Peyer's patch (tissue), 4 donors: ENCODE data around the gene HS6ST3. TPM values are rescaled to one million over a fixed set of nuclear protein-coding genes. Genes with fewer than 3 reads are reported as not detected.

Source experiments
- DNase-seq, 3 donors: peaks; one replicate each; pipeline ENCODE4 v3.0.0-alpha.2; 2017 to 2019
- H3K27ac ChIP-seq, 4 donors: fragments of 200-600 bp; sonication (generic); one replicate each; pipeline ENCODE4 v1.5.1; 2016 to 2019
- H3K27me3 ChIP-seq, 2 donors: fragments of 200-600 bp; sonication (generic); one replicate each; pipeline ENCODE4 v1.5.1; 2019
- H3K36me3 ChIP-seq, 3 donors: fragments of 200-600 bp; sonication (generic); one replicate each; pipeline ENCODE4 v1.5.1; 2016 to 2019
- H3K4me1 ChIP-seq, 4 donors: fragments of 200-600 bp; sonication (generic); one replicate each; pipeline ENCODE4 v1.5.1; 2016 to 2019
- H3K4me3 ChIP-seq, 4 donors: fragments of 200-600 bp; sonication (generic); 1 replicate in 3 of 4; 2 replicates in 1 of 4; pipeline ENCODE4 v1.5.1; 2016 to 2019; ENCODE audit warnings: mild to moderate bottlenecking in 1 of 4
- H3K9me3 ChIP-seq, 4 donors: fragments of 200-600 bp; sonication (generic); one replicate each; pipeline ENCODE4 v1.5.1; 2016 to 2019; ENCODE audit warnings: mild to moderate bottlenecking in 1 of 4
- POLR2A ChIP-seq, 2 donors: fragments of 450-650 bp; IDR thresholded peaks; one replicate each; pipeline ENCODE4 v1.5.1; 2017; ENCODE audit warnings: antibody characterized with exemption in 2 of 2, mild to moderate bottlenecking in 2 of 2, moderate library complexity in 2 of 2
- total RNA-seq, 4 donors: library from RNA; depleted of rRNA; stranded (reverse); fragments of >200 nt; gene quantifications; one replicate each; pipeline ENCODE4 v1.1.0, GENCODE V29; 2016
- TF ChIP-seq, protein P1 (sequence below), 6 experiments: fragments of 450-650 bp in 4 of 6; fragments of 200-600 bp in 2 of 6; sonication (generic) in 1 of 6; IDR thresholded peaks; one replicate each; pipeline ENCODE4 v1.5.1; 2017 to 2019; ENCODE audit warnings: antibody characterized with exemption in 6 of 6, mild to moderate bottlenecking in 3 of 6, moderate library complexity in 1 of 6

Gene HS6ST3
- total RNA-seq, 4 donors from 2014 or later, result 0.09 TPM; not detected in 3

DNA sequence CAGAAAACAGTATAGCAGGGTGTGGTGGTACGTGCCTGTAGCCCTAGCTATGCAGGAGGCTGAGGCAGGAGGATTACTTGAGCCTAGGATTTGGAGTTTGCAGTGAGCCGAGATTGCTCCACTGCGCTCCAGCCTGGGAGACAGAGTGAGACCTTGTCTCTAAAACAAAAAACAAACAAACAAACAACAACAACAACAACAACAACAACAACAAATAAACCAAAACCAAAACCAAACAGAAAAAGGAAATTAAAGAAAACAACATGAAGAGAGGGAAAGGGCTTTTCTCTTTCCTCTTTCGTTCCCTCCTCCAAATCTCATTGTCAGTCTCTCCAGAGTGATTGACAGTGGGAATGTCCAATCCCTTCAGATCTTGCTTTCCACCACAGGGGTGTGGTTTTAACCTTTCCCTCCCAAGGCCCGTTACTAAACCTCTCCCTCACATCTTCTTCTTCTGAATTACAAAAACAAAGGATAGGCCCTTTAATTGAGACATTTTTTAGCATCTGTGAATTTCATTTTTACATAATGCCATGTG lies 341.2 kb downstream of the HS6ST3 start:
- Histone ChIP-seq H3K36me3 (no peaks in the 10 kb centered on the region), H3K27ac (no peak overlapping the region), H3K4me1 (no peaks in the 10 kb centered on the region), H3K27me3 (no peaks in the 10 kb centered on the region), H3K9me3 (no peaks in the 10 kb centered on the region), H3K4me3 (no peak overlapping the region)
- TF ChIP-seq, protein P1, sequence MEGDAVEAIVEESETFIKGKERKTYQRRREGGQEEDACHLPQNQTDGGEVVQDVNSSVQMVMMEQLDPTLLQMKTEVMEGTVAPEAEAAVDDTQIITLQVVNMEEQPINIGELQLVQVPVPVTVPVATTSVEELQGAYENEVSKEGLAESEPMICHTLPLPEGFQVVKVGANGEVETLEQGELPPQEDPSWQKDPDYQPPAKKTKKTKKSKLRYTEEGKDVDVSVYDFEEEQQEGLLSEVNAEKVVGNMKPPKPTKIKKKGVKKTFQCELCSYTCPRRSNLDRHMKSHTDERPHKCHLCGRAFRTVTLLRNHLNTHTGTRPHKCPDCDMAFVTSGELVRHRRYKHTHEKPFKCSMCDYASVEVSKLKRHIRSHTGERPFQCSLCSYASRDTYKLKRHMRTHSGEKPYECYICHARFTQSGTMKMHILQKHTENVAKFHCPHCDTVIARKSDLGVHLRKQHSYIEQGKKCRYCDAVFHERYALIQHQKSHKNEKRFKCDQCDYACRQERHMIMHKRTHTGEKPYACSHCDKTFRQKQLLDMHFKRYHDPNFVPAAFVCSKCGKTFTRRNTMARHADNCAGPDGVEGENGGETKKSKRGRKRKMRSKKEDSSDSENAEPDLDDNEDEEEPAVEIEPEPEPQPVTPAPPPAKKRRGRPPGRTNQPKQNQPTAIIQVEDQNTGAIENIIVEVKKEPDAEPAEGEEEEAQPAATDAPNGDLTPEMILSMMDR (IDR thresholded peaks at IDR 0.05), result no peak
- TF ChIP-seq POLR2A (IDR thresholded peaks at IDR 0.05), result no peak
- no peak for DNase-seq

DNA sequence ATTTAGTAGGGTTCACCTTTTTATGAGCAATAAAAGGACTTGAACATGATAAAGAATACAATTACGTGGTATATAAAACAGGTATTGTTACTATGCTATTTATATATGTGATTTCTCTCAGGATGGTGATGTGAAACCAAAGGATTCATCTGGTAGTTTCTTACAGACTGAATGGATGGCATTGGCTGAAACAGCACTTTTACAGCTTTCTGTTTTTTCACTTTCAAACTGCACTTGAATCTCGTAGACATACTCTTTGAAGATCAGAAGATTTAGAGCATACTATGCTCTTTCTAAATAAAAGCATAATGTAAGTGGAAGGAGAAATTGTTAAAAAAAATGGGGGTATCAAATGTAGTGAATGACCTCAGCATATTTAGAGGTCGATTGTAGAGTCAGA lies 354.8 kb downstream of the HS6ST3 start:
- no peak overlapping the region for H3K27ac ChIP-seq
- H3K9me3 ChIP-seq, result no peaks in the 10 kb centered on the region
- no peak for TF ChIP-seq POLR2A (IDR thresholded peaks at IDR 0.05)
- TF ChIP-seq, protein P1 (IDR thresholded peaks at IDR 0.05), result no peak
- no peaks in the 10 kb centered on the region for H3K36me3 ChIP-seq
- H3K27me3 ChIP-seq, result no peaks in the 10 kb centered on the region
- H3K4me1 ChIP-seq, result no peaks in the 10 kb centered on the region
- DNase-seq, result no peak
- no peak overlapping the region for H3K4me3 ChIP-seq

DNA sequence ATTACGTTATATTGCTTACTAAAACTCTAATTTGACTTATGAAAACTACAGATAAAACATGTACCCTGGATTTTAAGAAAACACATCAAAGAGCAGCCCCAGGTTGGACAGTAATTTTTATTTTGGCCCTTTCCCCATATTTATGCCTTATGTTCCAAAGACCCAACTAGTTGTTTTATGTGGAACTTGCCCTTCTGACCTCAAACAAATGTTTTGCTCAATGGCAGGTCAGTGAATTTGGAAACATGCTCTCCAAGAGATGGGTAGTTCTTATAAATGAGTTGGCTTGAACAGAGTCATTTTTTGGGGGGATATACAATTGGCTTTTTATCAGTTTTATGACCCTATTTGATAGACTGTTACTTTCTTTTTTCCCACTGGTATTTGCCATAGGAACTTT lies 360.0 kb downstream of the HS6ST3 start:
- no peak for DNase-seq
- Histone ChIP-seq H3K9me3 (no peaks in the 10 kb centered on the region), H3K27me3 (no peaks in the 10 kb centered on the region), H3K36me3 (no peaks in the 10 kb centered on the region), H3K27ac (no peak overlapping the region), H3K4me1 (no peaks in the 10 kb centered on the region), H3K4me3 (no peak overlapping the region)
- TF ChIP-seq, protein P1 (IDR thresholded peaks at IDR 0.05), result no peak
- no peak for TF ChIP-seq POLR2A (IDR thresholded peaks at IDR 0.05)

DNA sequence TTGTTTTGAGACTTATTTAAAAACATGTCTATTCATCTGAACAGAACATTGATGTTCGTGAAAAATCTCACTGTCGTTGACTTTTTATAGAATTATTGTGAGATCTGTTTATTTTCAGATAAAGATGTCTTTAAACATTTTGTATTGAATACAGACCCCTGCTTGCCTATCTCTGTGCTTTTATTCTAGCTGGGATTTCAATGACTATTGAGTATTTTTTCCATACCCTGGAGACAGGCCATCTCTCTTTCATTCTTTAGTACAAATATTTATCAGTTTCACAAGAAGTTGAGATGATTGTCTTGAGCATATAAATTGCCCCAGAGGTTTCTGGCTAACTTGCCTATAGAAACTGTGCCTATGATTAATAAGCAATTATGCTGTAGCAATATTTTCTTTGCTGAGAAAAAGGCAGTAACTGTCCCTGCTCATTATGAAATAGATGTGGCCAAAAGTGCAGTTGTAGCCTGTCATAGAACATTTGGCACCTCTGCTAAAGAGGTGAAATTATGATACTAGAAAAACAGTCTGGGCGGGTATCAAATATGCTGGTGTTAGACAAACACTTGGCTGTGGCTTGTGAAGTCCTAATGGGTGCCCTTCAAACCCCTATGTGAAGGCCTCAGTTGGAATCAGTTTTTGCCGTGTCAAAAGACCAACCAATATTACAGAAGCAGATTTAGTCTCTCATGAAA lies 360.6 kb downstream of the HS6ST3 start:
- Histone ChIP-seq H3K27ac (no peak overlapping the region), H3K36me3 (no peaks in the 10 kb centered on the region), H3K27me3 (no peaks in the 10 kb centered on the region), H3K4me3 (no peak overlapping the region), H3K9me3 (no peaks in the 10 kb centered on the region), H3K4me1 (no peaks in the 10 kb centered on the region)
- no peak for DNase-seq
- TF ChIP-seq, protein P1 (IDR thresholded peaks at IDR 0.05), result no peak
- no peak for TF ChIP-seq POLR2A (IDR thresholded peaks at IDR 0.05)

DNA sequence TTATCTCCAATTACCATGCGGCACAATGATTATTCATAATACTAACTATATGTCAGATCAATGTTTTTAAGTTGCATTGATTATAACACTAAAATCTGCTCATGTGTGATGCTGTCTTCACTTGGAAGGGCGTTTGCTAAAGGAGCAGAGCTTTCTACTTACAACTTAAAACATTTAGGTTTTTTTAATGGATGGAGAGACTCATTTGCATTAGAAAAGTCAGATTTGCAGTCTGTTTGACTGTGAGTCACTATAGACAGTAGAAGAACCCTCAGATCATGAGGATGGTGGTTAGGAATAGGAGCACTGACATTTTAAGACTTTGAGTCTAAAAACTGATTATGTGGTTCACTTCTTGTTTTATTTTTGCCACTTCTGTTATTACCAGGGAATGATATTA lies 364.6 kb downstream of the HS6ST3 start:
- H3K4me3 ChIP-seq, result no peak overlapping the region
- H3K9me3 ChIP-seq, result no peaks in the 10 kb centered on the region
- no peak overlapping the region for H3K27ac ChIP-seq
- no peaks in the 10 kb centered on the region for H3K27me3 ChIP-seq
- H3K36me3 ChIP-seq, result no peaks in the 10 kb centered on the region
- no peaks in the 10 kb centered on the region for H3K4me1 ChIP-seq
- DNase-seq, result no peak
- TF ChIP-seq, protein P1 (IDR thresholded peaks at IDR 0.05), result no peak
- no peak for TF ChIP-seq POLR2A (IDR thresholded peaks at IDR 0.05)
